Skeletal muscle tissue (tissue), 4 donors: ENCODE results near the gene CRYL1. TPM values are rescaled to one million over a fixed set of nuclear protein-coding genes. Genes with fewer than 3 reads are reported as not detected.

Source experiments
- H3K27ac ChIP-seq: one replicate; pipeline ENCODE4 v1.7.0; 2013; ENCODE audit warnings: mild to moderate bottlenecking, low read depth, low read length, inconsistent platforms
- H3K27me3 ChIP-seq, 3 donors: one replicate each; pipeline ENCODE4 v1.7.0; 2013; ENCODE audit warnings: low read length in 3 of 3; ENCODE audit not compliant: control insufficient read depth in 3 of 3, insufficient read depth in 3 of 3
- H3K36me3 ChIP-seq, 3 donors: one replicate each; pipeline ENCODE4 v1.7.0; 2013; ENCODE audit warnings: low read length in 3 of 3; ENCODE audit not compliant: control insufficient read depth in 3 of 3, insufficient read depth in 3 of 3
- H3K4me1 ChIP-seq, 3 donors: one replicate each; pipeline ENCODE4 v1.7.0; 2013; ENCODE audit warnings: low read length in 3 of 3, mild to moderate bottlenecking in 3 of 3; ENCODE audit not compliant: control insufficient read depth in 3 of 3, insufficient read depth in 3 of 3
- H3K4me3 ChIP-seq, 3 donors: one replicate each; pipeline ENCODE4 v1.7.0; 2013; ENCODE audit warnings: low read length in 3 of 3
- H3K9ac ChIP-seq, 3 donors: one replicate each; pipeline ENCODE4 v1.7.0; 2013; ENCODE audit warnings: low read length in 3 of 3, mild to moderate bottlenecking in 3 of 3, moderate library complexity in 2 of 3, low read depth in 1 of 3
- H3K9me3 ChIP-seq, 3 donors: one replicate each; pipeline ENCODE4 v1.7.0; 2013; ENCODE audit warnings: low read length in 3 of 3; ENCODE audit not compliant: control insufficient read depth in 3 of 3
- total RNA-seq: library from RNA; depleted of rRNA; stranded (reverse); fragments of >200 nt; gene quantifications from one replicate; pipeline ENCODE4 v1.2.3, GENCODE V29; 2014
- donor health status: Osteomylitis.

CRYL1 gene
- total RNA-seq, 1 donor from 2014 or later = 29.2 TPM

- H3K27me3 ChIP-seq = no peaks in the 10 kb centered on the region
- peaks cover 0 to 3% (median 2%) of the 10 kb centered on the region in 3 donors for H3K4me1 ChIP-seq
- no peak overlapping the region for H3K27ac ChIP-seq
- no peak overlapping the region for H3K9ac ChIP-seq
- peaks cover 2 to 6% (median 5%) of the 10 kb centered on the region in 3 donors for H3K36me3 ChIP-seq
- H3K4me3 ChIP-seq = no peak overlapping the region
- H3K9me3 ChIP-seq = no peaks in the 10 kb centered on the region
Measured at GRCh38 chr13:20505405-20506366, 20.0 kb downstream of the CRYL1 start.

GRCh38 chr13:20503088-20504083, 22.3 kb downstream of the CRYL1 start:
- Histone ChIP-seq H3K4me1 (peaks cover 0 to 3% (median 2%) of the 10 kb centered on the region in 3 donors), H3K9me3 (no peaks in the 10 kb centered on the region), H3K4me3 (no peak overlapping the region), H3K9ac (no peak overlapping the region), H3K27ac (no peak overlapping the region), H3K27me3 (no peaks in the 10 kb centered on the region), H3K36me3 (peaks cover 2 to 5% (median 3%) of the 10 kb centered on the region in 3 donors)

GRCh38 chr13:20501592-20501991, 24.1 kb downstream of the CRYL1 start:
- peaks cover 0 to 3% (median 2%) of the 10 kb centered on the region in 3 donors for H3K4me1 ChIP-seq
- H3K9ac ChIP-seq = no peak overlapping the region
- H3K27me3 ChIP-seq = no peaks in the 10 kb centered on the region
- no peak overlapping the region for H3K4me3 ChIP-seq
- H3K9me3 ChIP-seq = no peaks in the 10 kb centered on the region
- H3K36me3 ChIP-seq = peaks cover 0 to 2% (median 2%) of the 10 kb centered on the region in 3 donors
- H3K27ac ChIP-seq = no peak overlapping the region

- no peaks in the 10 kb centered on the region for H3K27me3 ChIP-seq
- peaks cover 0 to 3% (median 2%) of the 10 kb centered on the region in 3 donors for H3K4me1 ChIP-seq
- H3K36me3 ChIP-seq = peaks cover 0 to 2% (median 0%) of the 10 kb centered on the region in 3 donors
- no peak overlapping the region for H3K4me3 ChIP-seq
- H3K27ac ChIP-seq = no peak overlapping the region
- H3K9me3 ChIP-seq = no peaks in the 10 kb centered on the region
- H3K9ac ChIP-seq = no peak overlapping the region
Measured at GRCh38 chr13:20501120-20501519, 24.5 kb downstream of the CRYL1 start.

GRCh38 chr13:20499986-20500385, 25.7 kb downstream of the CRYL1 start:
- H3K36me3 ChIP-seq = peaks cover 0 to 2% (median 0%) of the 10 kb centered on the region in 3 donors
- no peaks in the 10 kb centered on the region for H3K27me3 ChIP-seq
- H3K4me3 ChIP-seq = no peak overlapping the region
- H3K9me3 ChIP-seq = no peaks in the 10 kb centered on the region
- no peak overlapping the region for H3K27ac ChIP-seq
- H3K4me1 ChIP-seq = peaks cover 3% of the 10 kb centered on the region in 3 donors
- H3K9ac ChIP-seq = no peak overlapping the region

- Histone ChIP-seq H3K36me3 (no peaks in the 10 kb centered on the region), H3K27me3 (no peaks in the 10 kb centered on the region), H3K4me1 (peaks cover 3 to 6% (median 3%) of the 10 kb centered on the region in 3 donors), H3K9ac (no peak overlapping the region), H3K27ac (no peak overlapping the region), H3K4me3 (no peak overlapping the region), H3K9me3 (no peaks in the 10 kb centered on the region)
Measured at GRCh38 chr13:20498659-20499058, 27.0 kb downstream of the CRYL1 start.

- Histone ChIP-seq H3K36me3 (no peaks in the 10 kb centered on the region), H3K4me1 (peaks cover 3 to 6% (median 3%) of the 10 kb centered on the region in 3 donors), H3K9me3 (no peaks in the 10 kb centered on the region), H3K9ac (no peak overlapping the region), H3K4me3 (no peak overlapping the region), H3K27ac (no peak overlapping the region), H3K27me3 (no peaks in the 10 kb centered on the region)
Measured at GRCh38 chr13:20498129-20498528, 27.5 kb downstream of the CRYL1 start.

GRCh38 chr13:20497006-20497775, 28.5 kb downstream of the CRYL1 start:
- H3K36me3 ChIP-seq = no peaks in the 10 kb centered on the region
- no peak overlapping the region for H3K27ac ChIP-seq
- no peak overlapping the region for H3K4me3 ChIP-seq
- no peaks in the 10 kb centered on the region for H3K27me3 ChIP-seq
- peaks cover 3 to 6% (median 3%) of the 10 kb centered on the region in 3 donors for H3K4me1 ChIP-seq
- H3K9me3 ChIP-seq = no peaks in the 10 kb centered on the region
- H3K9ac ChIP-seq = no peak overlapping the region
